ENCODE measurements around the gene INF2.
"Not testable (repeated sequence)": the region's sequence is repeated elsewhere in the genome, so short reads cannot be mapped to it uniquely, and the experiment has no call there.

INF2 gene

GRCh38 chr14:104652386-104652785 is 37.0 kb upstream of the INF2 start:
- no peaks in the 10 kb centered on the region for H3K36me3 ChIP-seq (ENCODE audit: control insufficient read depth in 1 of 2, insufficient read depth in 2 of 2, low read length in 2 of 2)
- H3K18ac ChIP-seq (ENCODE audit: low read length) = no peak overlapping the region
- H2AK5ac ChIP-seq (ENCODE audit: low read length) = no peak overlapping the region
- no peak overlapping the region for H3K4me2 ChIP-seq (ENCODE audit: low read length)
- no peak overlapping the region for H4K12ac ChIP-seq (ENCODE audit: low read depth, low read length)
- no peak overlapping the region for H2BK5ac ChIP-seq (ENCODE audit: low read depth, low read length, poor library complexity)
- WGBS (ENCODE audit: extremely low coverage, insufficient coverage, insufficient read length) = no CpG with 5 or more reads among the region's 9 CpGs
- H3K23ac ChIP-seq (ENCODE audit: low read length) = no peak overlapping the region
- no peak overlapping the region for H2BK12ac ChIP-seq (ENCODE audit: low read length)
- H3K79me1 ChIP-seq (ENCODE audit: low read length) = peaks cover 4% of the 10 kb centered on the region
- H3K79me2 ChIP-seq (ENCODE audit: control insufficient read depth, insufficient read depth, low read length, poor library complexity) = peaks cover 1% of the 10 kb centered on the region
- no peak overlapping the region for H3K4ac ChIP-seq (ENCODE audit: low read depth, low read length)
- no peak overlapping the region for H2AFZ ChIP-seq (ENCODE audit: insufficient read depth, low read length, poor library complexity)
- no peak overlapping the region for H3K14ac ChIP-seq (ENCODE audit: low read length)
- peak in 1 of 2 donors; percentile 36 for DNase-seq
- peaks cover 21% of the 10 kb centered on the region for H3K9me3 ChIP-seq (ENCODE audit: insufficient read depth, low read depth, low read length)
- no peaks in the 10 kb centered on the region for H3K4me1 ChIP-seq (ENCODE audit: control insufficient read depth in 1 of 2, insufficient read depth in 2 of 2, low read length in 2 of 2)
- H2BK120ac ChIP-seq (ENCODE audit: insufficient read depth, low read length, poor library complexity) = no peak overlapping the region
- H3K27me3 ChIP-seq (ENCODE audit: insufficient read depth, low read length) = no peaks in the 10 kb centered on the region
- no peak overlapping the region for H3K27ac ChIP-seq (ENCODE audit: low read depth, low read length)
- no peak overlapping the region for H4K8ac ChIP-seq (ENCODE audit: low read depth, low read length)
- no peak overlapping the region for H3K9ac ChIP-seq (ENCODE audit: low read length)
- H3K4me3 ChIP-seq (ENCODE audit: low read depth, low read length) = no peak overlapping the region
- no peak overlapping the region for H4K91ac ChIP-seq (ENCODE audit: low read depth, low read length)

- not testable (repeated sequence) for H3K36me3 ChIP-seq (ENCODE audit: control insufficient read depth in 1 of 2, insufficient read depth in 2 of 2, low read length in 2 of 2); H2BK5ac ChIP-seq (ENCODE audit: low read depth, low read length, poor library complexity); H3K79me2 ChIP-seq (ENCODE audit: control insufficient read depth, insufficient read depth, low read length, poor library complexity); H3K23ac ChIP-seq (ENCODE audit: low read length); H3K14ac ChIP-seq (ENCODE audit: low read length); H2BK120ac ChIP-seq (ENCODE audit: insufficient read depth, low read length, poor library complexity); H3K4me1 ChIP-seq (ENCODE audit: control insufficient read depth in 1 of 2, insufficient read depth in 2 of 2, low read length in 2 of 2); H4K8ac ChIP-seq (ENCODE audit: low read depth, low read length); H3K27me3 ChIP-seq (ENCODE audit: insufficient read depth, low read length); DNase-seq; H2AK5ac ChIP-seq (ENCODE audit: low read length); H3K18ac ChIP-seq (ENCODE audit: low read length); H4K91ac ChIP-seq (ENCODE audit: low read depth, low read length); H3K4me2 ChIP-seq (ENCODE audit: low read length); H4K12ac ChIP-seq (ENCODE audit: low read depth, low read length); H3K79me1 ChIP-seq (ENCODE audit: low read length); H3K9ac ChIP-seq (ENCODE audit: low read length); H3K27ac ChIP-seq (ENCODE audit: low read depth, low read length); H3K4ac ChIP-seq (ENCODE audit: low read depth, low read length); H2AFZ ChIP-seq (ENCODE audit: insufficient read depth, low read length, poor library complexity); H3K4me3 ChIP-seq (ENCODE audit: low read depth, low read length); H2BK12ac ChIP-seq (ENCODE audit: low read length)
- no CpG with 5 or more reads among the region's 52 CpGs for WGBS (ENCODE audit: extremely low coverage, insufficient coverage, insufficient read length)
- peaks cover 21% of the 10 kb centered on the region for H3K9me3 ChIP-seq (ENCODE audit: insufficient read depth, low read depth, low read length)
These were observed 36.1 kb upstream of the INF2 start for GRCh38 chr14:104653130-104653920.

DNA sequence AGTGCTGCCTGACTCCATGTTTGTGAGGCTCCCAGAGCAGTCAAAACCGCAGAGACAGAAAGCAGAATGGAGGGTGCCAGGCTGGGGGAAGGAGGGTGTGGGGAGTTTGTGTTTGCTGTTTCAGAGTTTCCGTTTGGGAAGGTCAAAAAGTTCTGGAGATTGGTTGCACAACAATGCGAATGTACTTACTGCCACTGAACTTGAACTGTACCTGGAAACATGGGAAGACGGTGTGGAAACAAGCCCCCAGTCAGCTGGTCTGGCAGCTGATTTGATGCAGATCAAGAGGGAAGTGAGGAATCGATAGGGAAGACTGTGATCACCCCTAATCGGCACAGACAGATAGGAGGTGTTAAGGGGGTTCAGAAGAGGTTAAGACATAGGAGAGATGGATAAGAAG is 35.3 kb upstream of the INF2 start:
- Histone ChIP-seq H3K9me3 (ENCODE audit: insufficient read depth, low read depth, low read length) (peaks cover 21% of the 10 kb centered on the region), H4K8ac (ENCODE audit: low read depth, low read length) (no peak overlapping the region), H3K79me1 (ENCODE audit: low read length) (peaks cover 4% of the 10 kb centered on the region), H3K4me1 (ENCODE audit: control insufficient read depth in 1 of 2, insufficient read depth in 2 of 2, low read length in 2 of 2) (no peaks in the 10 kb centered on the region), H3K14ac (ENCODE audit: low read length) (no peak overlapping the region), H3K79me2 (ENCODE audit: control insufficient read depth, insufficient read depth, low read length, poor library complexity) (peaks cover 1% of the 10 kb centered on the region), H2AK5ac (ENCODE audit: low read length) (no peak overlapping the region), H3K4me2 (ENCODE audit: low read length) (no peak overlapping the region), H2BK5ac (ENCODE audit: low read depth, low read length, poor library complexity) (no peak overlapping the region), H3K23ac (ENCODE audit: low read length) (no peak overlapping the region), H3K36me3 (ENCODE audit: control insufficient read depth in 1 of 2, insufficient read depth in 2 of 2, low read length in 2 of 2) (no peaks in the 10 kb centered on the region), H3K18ac (ENCODE audit: low read length) (no peak overlapping the region), H3K9ac (ENCODE audit: low read length) (no peak overlapping the region), H2AFZ (ENCODE audit: insufficient read depth, low read length, poor library complexity) (no peak overlapping the region), H2BK12ac (ENCODE audit: low read length) (no peak overlapping the region), H4K91ac (ENCODE audit: low read depth, low read length) (no peak overlapping the region), H3K27me3 (ENCODE audit: insufficient read depth, low read length) (no peaks in the 10 kb centered on the region), H3K4ac (ENCODE audit: low read depth, low read length) (no peak overlapping the region), H4K12ac (ENCODE audit: low read depth, low read length) (no peak overlapping the region), H2BK120ac (ENCODE audit: insufficient read depth, low read length, poor library complexity) (no peak overlapping the region), H3K27ac (ENCODE audit: low read depth, low read length) (no peak overlapping the region), H3K4me3 (ENCODE audit: low read depth, low read length) (no peak overlapping the region)
- WGBS (ENCODE audit: extremely low coverage, insufficient coverage, insufficient read length) = no CpG with 5 or more reads among the region's 6 CpGs
- no peak for DNase-seq

DNA sequence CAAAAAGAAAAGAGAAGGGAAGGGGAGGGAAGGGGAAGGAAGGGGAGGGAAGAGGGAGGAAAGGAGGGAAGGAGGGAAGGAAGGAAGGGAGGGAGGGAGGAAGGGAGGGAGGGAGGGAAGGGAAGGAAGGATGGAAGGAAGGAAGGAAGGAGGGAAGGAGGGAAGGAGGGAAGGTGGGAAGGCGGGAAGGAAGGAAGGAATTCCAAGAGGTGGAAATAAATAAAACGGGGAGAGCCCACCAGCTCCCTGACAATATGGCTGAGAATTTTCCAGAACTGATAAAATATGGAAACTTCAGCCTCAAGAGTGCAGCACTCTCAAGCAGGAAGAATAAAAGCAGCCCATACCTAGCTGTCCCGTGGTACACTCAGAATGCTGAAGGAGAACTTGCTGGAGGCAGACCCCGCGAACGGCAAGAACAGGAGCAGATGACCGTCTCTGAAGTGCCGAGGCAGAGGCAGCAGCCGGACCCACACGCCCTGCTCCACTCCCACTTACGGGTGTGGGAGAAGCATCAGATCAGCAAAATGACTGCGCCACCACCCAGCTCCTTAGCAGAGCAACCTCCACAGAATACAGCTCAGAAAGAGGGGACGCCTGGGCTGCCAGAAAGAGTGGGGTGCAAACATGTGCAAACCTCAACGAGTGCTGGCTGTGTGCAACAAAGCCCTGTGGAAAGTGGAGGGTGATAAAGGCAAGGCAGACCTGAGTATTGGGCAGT is 34.1 kb upstream of the INF2 start:
- no peak overlapping the region for H3K27ac ChIP-seq (ENCODE audit: low read depth, low read length)
- H3K4me2 ChIP-seq (ENCODE audit: low read length) = no peak overlapping the region
- H3K23ac ChIP-seq (ENCODE audit: low read length) = no peak overlapping the region
- H3K27me3 ChIP-seq (ENCODE audit: insufficient read depth, low read length) = no peaks in the 10 kb centered on the region
- no peak overlapping the region for H4K8ac ChIP-seq (ENCODE audit: low read depth, low read length)
- no CpG with 5 or more reads among the region's 14 CpGs for WGBS (ENCODE audit: extremely low coverage, insufficient coverage, insufficient read length)
- no peak overlapping the region for H2AK5ac ChIP-seq (ENCODE audit: low read length)
- no peak overlapping the region for H3K4ac ChIP-seq (ENCODE audit: low read depth, low read length)
- no peak overlapping the region for H3K9ac ChIP-seq (ENCODE audit: low read length)
- peak in 1 of 2 donors; percentile 24 for DNase-seq
- H3K4me3 ChIP-seq (ENCODE audit: low read depth, low read length) = no peak overlapping the region
- no peaks in the 10 kb centered on the region for H3K36me3 ChIP-seq (ENCODE audit: control insufficient read depth in 1 of 2, insufficient read depth in 2 of 2, low read length in 2 of 2)
- no peaks in the 10 kb centered on the region for H3K79me2 ChIP-seq (ENCODE audit: control insufficient read depth, insufficient read depth, low read length, poor library complexity)
- no peaks in the 10 kb centered on the region for H3K79me1 ChIP-seq (ENCODE audit: low read length)
- no peak overlapping the region for H2BK5ac ChIP-seq (ENCODE audit: low read depth, low read length, poor library complexity)
- no peak overlapping the region for H2AFZ ChIP-seq (ENCODE audit: insufficient read depth, low read length, poor library complexity)
- peaks cover 23% of the 10 kb centered on the region for H3K9me3 ChIP-seq (ENCODE audit: insufficient read depth, low read depth, low read length)
- H2BK12ac ChIP-seq (ENCODE audit: low read length) = no peak overlapping the region
- H3K14ac ChIP-seq (ENCODE audit: low read length) = no peak overlapping the region
- H2BK120ac ChIP-seq (ENCODE audit: insufficient read depth, low read length, poor library complexity) = no peak overlapping the region
- no peaks in the 10 kb centered on the region for H3K4me1 ChIP-seq (ENCODE audit: control insufficient read depth in 1 of 2, insufficient read depth in 2 of 2, low read length in 2 of 2)
- no peak overlapping the region for H3K18ac ChIP-seq (ENCODE audit: low read length)
- no peak overlapping the region for H4K12ac ChIP-seq (ENCODE audit: low read depth, low read length)
- no peak overlapping the region for H4K91ac ChIP-seq (ENCODE audit: low read depth, low read length)
